ENCODE results near the gene DCAF6. TPM values are rescaled to one million over a fixed set of nuclear protein-coding genes. Genes with fewer than 3 reads are reported as not detected.

Gene DCAF6
- total and polyA plus RNA-seq, 5 donors from 2014 or later: 9.7 to 25.5 (median 11.7) TPM

DNA sequence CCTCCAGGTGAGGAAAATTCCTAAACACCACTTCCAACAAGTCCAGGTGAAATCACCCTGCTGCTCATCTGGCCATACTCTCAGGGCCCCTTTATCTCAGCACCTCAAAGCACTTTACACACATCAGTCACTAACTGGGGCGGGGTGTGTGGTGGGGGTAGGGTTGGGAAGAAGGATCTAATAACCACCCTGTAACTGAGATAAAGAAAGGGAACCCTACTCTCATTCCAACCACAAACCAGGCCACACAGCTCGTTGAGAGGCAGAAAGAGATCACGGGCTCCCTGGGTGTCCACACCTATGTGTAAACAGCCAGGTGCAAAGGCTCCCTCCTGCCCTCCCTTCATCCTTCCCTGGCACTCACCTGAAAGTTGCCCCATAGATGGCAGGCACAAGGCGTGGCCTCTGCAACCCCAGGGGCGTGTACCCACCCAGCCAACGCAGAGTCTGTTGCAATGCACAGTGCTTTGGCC, 179.9 kb downstream of the DCAF6 start:
- Mint-ChIP-seq H3K4me3 (no peak overlapping the region), H3K36me3 (no peaks in the 10 kb centered on the region), H3K27me3 (peaks cover 16% of the 10 kb centered on the region), H3K9me3 (peaks cover 0 to 2% (median 0%) of the 10 kb centered on the region in 7 donors), H3K27ac (no peak overlapping the region), H3K4me1 (no peaks in the 10 kb centered on the region)
- Histone ChIP-seq H3K4me1 (ENCODE audit: control insufficient read depth, insufficient read depth, low read length, poor library complexity, severe bottlenecking) (no peaks in the 10 kb centered on the region), H3K27ac (ENCODE audit: insufficient read depth, low read length, poor library complexity, severe bottlenecking) (no peak overlapping the region), H3K4me3 (ENCODE audit: low read depth, low read length) (no peak overlapping the region), H3K9me3 (ENCODE audit: control insufficient read depth in 2 of 2, low read length in 2 of 2) (no peaks in the 10 kb centered on the region), H3K27me3 (ENCODE audit: control insufficient read depth, insufficient read depth, low read length) (no peaks in the 10 kb centered on the region), H3K36me3 (ENCODE audit: control insufficient read depth, insufficient read depth, low read length) (no peaks in the 10 kb centered on the region)
- DNase-seq (no peak), ATAC-seq (ENCODE audit: low read depth in 2 of 2) (no peak)

- Histone ChIP-seq H3K27ac (ENCODE audit: insufficient read depth, low read length, poor library complexity, severe bottlenecking) (no peak overlapping the region), H3K36me3 (ENCODE audit: control insufficient read depth, insufficient read depth, low read length) (no peaks in the 10 kb centered on the region), H3K4me1 (ENCODE audit: control insufficient read depth, insufficient read depth, low read length, poor library complexity, severe bottlenecking) (no peaks in the 10 kb centered on the region), H3K9me3 (ENCODE audit: control insufficient read depth in 2 of 2, low read length in 2 of 2) (no peaks in the 10 kb centered on the region), H3K4me3 (ENCODE audit: low read depth, low read length) (no peak overlapping the region), H3K27me3 (ENCODE audit: control insufficient read depth, insufficient read depth, low read length) (peaks cover 7% of the 10 kb centered on the region)
- Mint-ChIP-seq H3K36me3 (no peaks in the 10 kb centered on the region), H3K4me3 (no peak overlapping the region), H3K27ac (no peak overlapping the region), H3K9me3 (peaks cover 0 to 2% (median 1%) of the 10 kb centered on the region in 7 donors), H3K4me1 (no peaks in the 10 kb centered on the region), H3K27me3 (peaks cover 37% of the 10 kb centered on the region)
- ATAC-seq (ENCODE audit: low read depth in 2 of 2) (no peak), DNase-seq (no peak)
Measured at GRCh38 chr1:168119750-168120149, 183.3 kb downstream of the DCAF6 start.

DNA sequence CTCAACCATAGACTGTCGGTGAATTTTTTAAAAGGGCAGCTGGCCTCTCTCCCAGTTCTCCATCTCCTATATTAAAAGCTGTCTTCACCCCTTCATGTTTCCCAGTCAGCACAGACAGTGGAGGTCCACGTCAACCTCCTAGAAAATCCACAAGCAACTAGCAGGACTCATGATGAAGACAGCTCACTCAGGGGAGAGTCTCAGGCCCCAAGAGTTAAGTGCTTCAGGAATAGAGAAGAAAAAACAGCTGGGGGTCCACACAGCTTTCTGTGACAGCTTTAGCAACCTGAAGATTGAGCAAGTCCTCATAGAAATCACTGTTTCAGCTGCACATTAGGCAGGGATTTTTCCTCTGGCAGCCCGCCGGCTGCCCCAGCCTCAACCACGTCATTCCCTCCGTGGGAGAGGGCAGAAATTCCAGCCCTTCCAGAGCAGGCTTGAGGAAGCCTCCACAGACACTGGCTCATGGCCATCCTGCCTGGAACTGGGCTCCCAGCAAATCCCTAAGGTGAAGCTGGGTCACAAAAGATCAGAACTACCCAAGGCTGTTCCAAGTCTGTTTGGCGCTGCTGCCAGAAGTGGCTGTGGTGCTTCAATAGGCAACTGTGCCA, 185.0 kb downstream of the DCAF6 start:
- Histone ChIP-seq H3K9me3 (ENCODE audit: control insufficient read depth in 2 of 2, low read length in 2 of 2) (no peaks in the 10 kb centered on the region), H3K27ac (ENCODE audit: insufficient read depth, low read length, poor library complexity, severe bottlenecking) (no peak overlapping the region), H3K4me3 (ENCODE audit: low read depth, low read length) (no peak overlapping the region), H3K36me3 (ENCODE audit: control insufficient read depth, insufficient read depth, low read length) (no peaks in the 10 kb centered on the region), H3K27me3 (ENCODE audit: control insufficient read depth, insufficient read depth, low read length) (peaks cover 7% of the 10 kb centered on the region), H3K4me1 (ENCODE audit: control insufficient read depth, insufficient read depth, low read length, poor library complexity, severe bottlenecking) (no peaks in the 10 kb centered on the region)
- peaks cover 47% of the 10 kb centered on the region for H3K27me3 Mint-ChIP-seq
- DNase-seq: no peak
- peaks cover 0 to 2% (median 1%) of the 10 kb centered on the region in 7 donors for H3K9me3 Mint-ChIP-seq
- H3K4me3 Mint-ChIP-seq: no peak overlapping the region
- no peak for ATAC-seq (ENCODE audit: low read depth in 2 of 2)
- no peak overlapping the region for H3K27ac Mint-ChIP-seq
- no peaks in the 10 kb centered on the region for H3K4me1 Mint-ChIP-seq
- H3K36me3 Mint-ChIP-seq: no peaks in the 10 kb centered on the region

DNA sequence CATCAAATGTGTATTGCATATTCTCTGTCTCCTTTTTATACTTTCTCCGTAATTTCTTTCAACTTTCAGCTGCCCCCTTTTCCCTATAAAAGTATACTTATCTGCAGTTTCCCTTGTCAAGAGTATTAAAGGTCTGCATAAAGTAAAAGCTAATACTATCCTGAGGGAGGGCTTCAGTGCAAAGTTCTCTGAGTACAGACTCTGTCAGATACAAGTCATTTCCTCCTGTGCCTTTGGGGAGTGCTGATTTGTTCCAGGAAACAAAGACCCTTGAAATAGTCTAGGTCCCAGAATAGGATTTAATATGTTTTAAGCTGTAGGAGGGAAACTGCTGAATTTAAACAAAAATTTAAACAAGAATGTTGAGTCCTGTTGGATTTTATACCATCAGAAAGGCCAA, 188.6 kb downstream of the DCAF6 start:
- Mint-ChIP-seq H3K4me1 (no peaks in the 10 kb centered on the region), H3K9me3 (peaks cover 0 to 3% (median 1%) of the 10 kb centered on the region in 7 donors), H3K36me3 (no peaks in the 10 kb centered on the region), H3K27me3 (peaks cover 48% of the 10 kb centered on the region), H3K4me3 (no peak overlapping the region), H3K27ac (no peak overlapping the region)
- Histone ChIP-seq H3K4me1 (ENCODE audit: control insufficient read depth, insufficient read depth, low read length, poor library complexity, severe bottlenecking) (no peaks in the 10 kb centered on the region), H3K36me3 (ENCODE audit: control insufficient read depth, insufficient read depth, low read length) (no peaks in the 10 kb centered on the region), H3K9me3 (ENCODE audit: control insufficient read depth in 2 of 2, low read length in 2 of 2) (no peaks in the 10 kb centered on the region), H3K27ac (ENCODE audit: insufficient read depth, low read length, poor library complexity, severe bottlenecking) (no peak overlapping the region), H3K4me3 (ENCODE audit: low read depth, low read length) (no peak overlapping the region), H3K27me3 (ENCODE audit: control insufficient read depth, insufficient read depth, low read length) (peaks cover 9% of the 10 kb centered on the region)
- ATAC-seq (ENCODE audit: low read depth in 2 of 2) (no peak), DNase-seq (no peak)

Other genes starting within 250 kb of the DCAF6 start
- 3.3 TPM for gene MPZL1, start 214.7 kb upstream of the DCAF6 start, total RNA-seq
- gene MPZL1, start 214.7 kb upstream of the DCAF6 start, polyA plus RNA-seq: 10 to 100 TPM in 1 of 4 donors, 1 to 10 TPM in 3; 6.5 to 10.0 (median 9.2) TPM
- 0.10 TPM for gene ADCY10, start 22.5 kb upstream of the DCAF6 start, total RNA-seq
- not detected for gene ADCY10, start 22.5 kb upstream of the DCAF6 start, polyA plus RNA-seq
- 44.7 TPM for gene MPC2, start 389 bp downstream of the DCAF6 start, total RNA-seq
- 100 to 1,000 TPM in 3 of 4 donors, 10 to 100 TPM in 1; 97.1 to 120 (median 105) TPM for gene MPC2, start 389 bp downstream of the DCAF6 start, polyA plus RNA-seq
- gene GPR161, start 200.2 kb downstream of the DCAF6 start, total RNA-seq: not detected
- not detected for gene GPR161, start 200.2 kb downstream of the DCAF6 start, polyA plus RNA-seq
- 25.0 TPM for gene TIPRL, start 242.3 kb downstream of the DCAF6 start, total RNA-seq
- 10 to 100 TPM; 43.2 to 61.3 (median 44.5) TPM for gene TIPRL, start 242.3 kb downstream of the DCAF6 start, polyA plus RNA-seq

All from CD4-positive, CD25-positive, alpha-beta regulatory T cell (primary cell).